ENCODE results near the gene CCDC12. TPM values are rescaled to one million over a fixed set of nuclear protein-coding genes. Genes with fewer than 3 reads are reported as not detected.

CCDC12 gene
- total and polyA plus RNA-seq, 2 of the 13 experiments (the other 11 are each of a cell fraction or from before 2014, with no cell fraction given), result 30.1 to 49.5 TPM

DNA sequence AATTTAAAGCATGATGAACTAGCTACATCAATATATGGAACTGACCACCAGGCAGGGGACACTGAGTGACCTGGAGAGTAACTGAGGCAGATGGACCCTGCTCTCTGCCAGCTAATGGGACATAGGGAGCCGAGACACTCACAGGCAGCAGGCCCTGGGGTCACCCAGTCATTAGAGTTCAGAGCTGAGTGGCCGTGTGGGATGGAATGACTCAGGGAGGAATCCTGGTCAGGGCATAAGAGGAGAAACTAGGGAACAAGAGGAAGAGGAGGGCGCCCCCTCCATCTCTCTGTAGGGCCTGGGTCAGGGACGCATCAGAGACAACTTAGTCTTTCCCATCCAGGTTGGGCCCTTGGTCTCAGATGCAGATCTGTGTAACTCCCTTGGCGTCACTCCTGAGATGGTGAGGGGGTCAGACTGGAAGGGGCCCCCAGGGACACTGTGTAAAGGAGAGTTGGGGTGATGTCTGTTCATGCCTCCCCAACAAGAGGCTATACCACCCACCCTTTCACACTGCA lies 39.8 kb downstream of the CCDC12 start:
- DNase-seq (ENCODE audit: low spot score) (no peak), ATAC-seq (no peak), FAIRE-seq (no peak)
- Histone ChIP-seq H2AFZ (ENCODE audit: low read length) (no peak overlapping the region), H4K20me1 (ENCODE audit: insufficient read depth, low read length) (peaks cover 10% of the 10 kb centered on the region), H3K27ac (ENCODE audit: extremely low read length, insufficient read depth, low read length) (no peak overlapping the region), H3K27me3 (ENCODE audit: control insufficient read depth in 1 of 2, insufficient read depth in 2 of 2, low read length in 2 of 2) (no peaks in the 10 kb centered on the region), H3K36me3 (replicated peaks in 1 of 2; ENCODE audit: control insufficient read depth in 1 of 2, insufficient read depth in 2 of 2, low read length in 2 of 2) (peaks cover 16 to 69% of the 10 kb centered on the region in 2 experiments), H3K9ac (ENCODE audit: insufficient read depth, low read depth, low read length) (no peak overlapping the region), H3K4me2 (ENCODE audit: low read depth, low read length) (no peak overlapping the region), H3K9me3 (ENCODE audit: low read length) (no peaks in the 10 kb centered on the region), H3K79me2 (ENCODE audit: insufficient read depth, low read length) (peaks cover 63% of the 10 kb centered on the region), H3K4me1 (ENCODE audit: insufficient read depth, low read length) (peaks cover 92% of the 10 kb centered on the region), H3K4me3 (replicated peaks in 1 of 3; ENCODE audit: insufficient read depth in 1 of 3, low read depth in 2 of 3, low read length in 3 of 3) (no peak overlapping the region)
- in situ Hi-C loops (cut with HindIII; ENCODE audit: extremely low pct_ligation_motif_present, low pct_unique_long_range_greater_than_20kb) (no loop called here), intact Hi-C loops (cut with micrococcal nuclease; ENCODE audit: unreplicated experiment) (no loop called here)
- TF ChIP-seq HIVEP1 (CRISPR knock-in tag; IDR thresholded peaks at IDR 0.05) (no peak), RFX3 (CRISPR knock-in tag; IDR thresholded peaks at IDR 0.05) (no peak), TCF7 (IDR thresholded peaks at IDR 0.05; ENCODE audit: low read depth) (no peak), ZNF333 (CRISPR knock-in tag; IDR thresholded peaks at IDR 0.05; ENCODE audit: borderline replicate concordance) (no peak), ZNF44 (CRISPR knock-in tag; IDR thresholded peaks at IDR 0.05) (no peak), ZKSCAN5 (CRISPR knock-in tag; IDR thresholded peaks at IDR 0.05) (no peak), SMARCE1 (IDR thresholded peaks at IDR 0.05; ENCODE audit: borderline replicate concordance) (no peak), FOXA3 (CRISPR knock-in tag; IDR thresholded peaks at IDR 0.05) (no peak), NFE2 (CRISPR knock-in tag; IDR thresholded peaks at IDR 0.05) (no peak), ZNF773 (CRISPR knock-in tag; IDR thresholded peaks at IDR 0.05; ENCODE audit: borderline replicate concordance) (no peak)
- TF ChIP-seq, protein P1, sequence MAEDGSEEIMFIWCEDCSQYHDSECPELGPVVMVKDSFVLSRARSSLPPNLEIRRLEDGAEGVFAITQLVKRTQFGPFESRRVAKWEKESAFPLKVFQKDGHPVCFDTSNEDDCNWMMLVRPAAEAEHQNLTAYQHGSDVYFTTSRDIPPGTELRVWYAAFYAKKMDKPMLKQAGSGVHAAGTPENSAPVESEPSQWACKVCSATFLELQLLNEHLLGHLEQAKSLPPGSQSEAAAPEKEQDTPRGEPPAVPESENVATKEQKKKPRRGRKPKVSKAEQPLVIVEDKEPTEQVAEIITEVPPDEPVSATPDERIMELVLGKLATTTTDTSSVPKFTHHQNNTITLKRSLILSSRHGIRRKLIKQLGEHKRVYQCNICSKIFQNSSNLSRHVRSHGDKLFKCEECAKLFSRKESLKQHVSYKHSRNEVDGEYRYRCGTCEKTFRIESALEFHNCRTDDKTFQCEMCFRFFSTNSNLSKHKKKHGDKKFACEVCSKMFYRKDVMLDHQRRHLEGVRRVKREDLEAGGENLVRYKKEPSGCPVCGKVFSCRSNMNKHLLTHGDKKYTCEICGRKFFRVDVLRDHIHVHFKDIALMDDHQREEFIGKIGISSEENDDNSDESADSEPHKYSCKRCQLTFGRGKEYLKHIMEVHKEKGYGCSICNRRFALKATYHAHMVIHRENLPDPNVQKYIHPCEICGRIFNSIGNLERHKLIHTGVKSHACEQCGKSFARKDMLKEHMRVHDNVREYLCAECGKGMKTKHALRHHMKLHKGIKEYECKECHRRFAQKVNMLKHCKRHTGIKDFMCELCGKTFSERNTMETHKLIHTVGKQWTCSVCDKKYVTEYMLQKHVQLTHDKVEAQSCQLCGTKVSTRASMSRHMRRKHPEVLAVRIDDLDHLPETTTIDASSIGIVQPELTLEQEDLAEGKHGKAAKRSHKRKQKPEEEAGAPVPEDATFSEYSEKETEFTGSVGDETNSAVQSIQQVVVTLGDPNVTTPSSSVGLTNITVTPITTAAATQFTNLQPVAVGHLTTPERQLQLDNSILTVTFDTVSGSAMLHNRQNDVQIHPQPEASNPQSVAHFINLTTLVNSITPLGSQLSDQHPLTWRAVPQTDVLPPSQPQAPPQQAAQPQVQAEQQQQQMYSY (CRISPR knock-in tag; IDR thresholded peaks at IDR 0.05), result no peak
- TF ChIP-seq, protein P2, sequence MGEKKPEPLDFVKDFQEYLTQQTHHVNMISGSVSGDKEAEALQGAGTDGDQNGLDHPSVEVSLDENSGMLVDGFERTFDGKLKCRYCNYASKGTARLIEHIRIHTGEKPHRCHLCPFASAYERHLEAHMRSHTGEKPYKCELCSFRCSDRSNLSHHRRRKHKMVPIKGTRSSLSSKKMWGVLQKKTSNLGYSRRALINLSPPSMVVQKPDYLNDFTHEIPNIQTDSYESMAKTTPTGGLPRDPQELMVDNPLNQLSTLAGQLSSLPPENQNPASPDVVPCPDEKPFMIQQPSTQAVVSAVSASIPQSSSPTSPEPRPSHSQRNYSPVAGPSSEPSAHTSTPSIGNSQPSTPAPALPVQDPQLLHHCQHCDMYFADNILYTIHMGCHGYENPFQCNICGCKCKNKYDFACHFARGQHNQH (CRISPR knock-in tag; IDR thresholded peaks at IDR 0.05), result no peak
- TF ChIP-seq, protein P3, sequence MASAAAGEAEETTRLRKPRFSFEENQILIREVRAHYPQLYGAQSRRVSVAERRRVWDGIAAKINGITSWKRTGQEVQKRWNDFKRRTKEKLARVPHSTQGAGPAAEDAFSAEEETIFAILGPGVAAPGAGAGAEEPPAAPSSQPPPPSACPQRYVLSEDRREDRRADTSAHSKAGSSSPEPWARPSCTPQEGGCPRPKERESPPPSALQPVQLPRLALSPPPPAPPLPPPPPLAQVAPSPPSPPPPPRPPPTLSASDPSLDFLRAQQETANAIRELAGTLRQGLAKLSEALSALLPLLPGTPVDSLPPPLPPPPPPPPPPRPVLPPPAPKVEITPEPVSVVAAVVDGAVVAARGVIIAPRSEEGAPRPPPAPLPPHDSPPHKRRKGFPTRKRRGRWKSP (CRISPR knock-in tag; IDR thresholded peaks at IDR 0.05), result no peak
- ChIA-PET POLR2A (interaction anchor here (1.7 to 2.2 kb wide), 3 partner anchors 11 to 43 kb away, joined by 8 to 19 read pairs (median 14); partner anchors contain the start of genes CCDC12 and NBEAL2), CTCF (ENCODE audit: low intra/inter-chr PET ratio, low total read pairs) (no interaction called here)
- WGBS (ENCODE audit: low lambda C conversion rate), result 98% methylated on average over 5 of the region's 5 CpGs
- no TSS peak for BruUV-seq (replicated peaks)
